SK-MEL-5 (cell line): ENCODE data around the gene ZNF28. TPM values are rescaled to one million over a fixed set of nuclear protein-coding genes. Genes with fewer than 3 reads are reported as not detected.
"Not testable (repeated sequence)": the region's sequence is repeated elsewhere in the genome, so short reads cannot be mapped to it uniquely, and the experiment has no call there.

Experiments
- DNase-seq: peaks from one replicate; pipeline ENCODE4 v3.0.0-alpha.2; 2016; ENCODE audit warnings: low read depth, low spot score
- in situ Hi-C: cut with HindIII; loops from 2 replicates; pipeline ENCODE4 v1.10.0; 2016; ENCODE audit warnings: low sequenced_read_pairs, high pct_unique_total_duplicates, low pct_unique_long_range_greater_than_20kb
- total RNA-seq: library from RNA; depleted of rRNA; stranded (reverse); fragments of >200 nt; shearing (Covaris generic); gene quantifications from 2 replicates; pipeline ENCODE4 v1.2.3, GENCODE V29; 2014; rRNA removed

The ZNF28 gene
- total RNA-seq, 1 experiment from 2014 or later, result 15.3 TPM

DNA sequence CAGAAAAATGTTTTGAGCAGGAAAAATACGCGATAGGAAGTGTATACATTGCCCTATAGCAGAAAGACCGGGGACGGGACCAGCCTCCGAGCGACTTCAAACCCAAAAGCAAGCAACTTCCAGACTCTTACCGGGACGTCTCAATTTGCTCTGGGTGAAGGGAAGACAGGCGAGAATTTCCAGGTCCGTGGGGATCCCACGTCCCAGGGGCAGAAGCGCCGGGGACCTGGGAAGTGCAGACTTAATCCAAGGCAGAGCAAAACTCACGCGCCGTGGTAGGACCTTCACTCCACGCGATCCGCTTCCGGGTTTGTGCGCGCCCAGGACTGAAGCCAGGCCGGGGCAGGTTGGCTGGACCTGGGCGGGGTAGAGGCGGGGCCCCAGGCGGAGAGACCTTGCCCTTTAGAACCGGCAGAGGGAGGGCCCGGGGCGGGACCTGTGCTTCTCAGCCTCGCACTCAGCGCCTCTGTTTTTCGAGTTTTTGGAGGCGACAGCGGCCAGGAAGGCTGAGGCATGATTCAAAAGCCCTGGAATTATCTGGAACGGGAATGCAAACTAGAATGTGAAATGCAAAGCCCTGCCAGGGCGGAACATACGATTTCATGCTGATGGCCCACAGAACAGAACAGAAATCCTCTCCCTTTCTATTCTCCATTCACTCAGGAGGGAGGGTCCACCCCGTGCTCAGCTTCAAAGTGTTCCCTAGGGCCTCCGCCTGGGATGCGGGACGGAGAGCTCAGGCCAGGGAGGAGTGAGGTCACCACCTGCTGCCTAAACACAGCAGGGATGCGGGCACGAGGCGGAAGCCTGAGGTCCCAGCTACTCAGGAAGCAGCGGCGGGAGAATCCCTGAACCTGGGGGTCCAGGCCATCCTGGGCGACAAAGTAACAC lies 34.7 kb downstream of the ZNF28 start, which contains the start of gene ZNF600:
Gene ZNF600, minus strand, starts transcription at position 328 of the 891 bp plus-strand sequence. CDS start 7,903 bp downstream, outside the sequence.
- DNase-seq, result peak; percentile 62
- in situ Hi-C loops, result not testable (repeated sequence)

DNA sequence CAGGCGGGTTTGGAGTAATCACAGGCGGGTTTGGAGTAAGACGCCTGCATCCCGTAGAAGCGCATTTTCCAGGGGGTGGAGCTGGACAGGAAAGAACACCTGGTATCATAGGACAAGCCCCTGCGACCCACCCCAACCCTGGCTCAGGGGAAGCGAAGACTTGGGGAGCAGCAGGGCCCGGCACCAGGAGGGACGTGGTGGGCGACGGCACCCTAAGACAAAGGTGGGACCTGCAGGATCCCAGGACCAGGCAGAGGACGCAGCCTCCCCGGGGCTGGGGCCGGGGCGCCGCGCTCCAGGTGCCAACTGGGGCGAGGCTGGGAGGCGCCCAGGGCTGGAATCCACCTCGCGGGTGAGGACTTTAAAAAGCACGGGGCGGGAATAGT lies 35.4 kb downstream of the ZNF28 start:
- no peak for DNase-seq
- in situ Hi-C loops, result no loop called here

DNA sequence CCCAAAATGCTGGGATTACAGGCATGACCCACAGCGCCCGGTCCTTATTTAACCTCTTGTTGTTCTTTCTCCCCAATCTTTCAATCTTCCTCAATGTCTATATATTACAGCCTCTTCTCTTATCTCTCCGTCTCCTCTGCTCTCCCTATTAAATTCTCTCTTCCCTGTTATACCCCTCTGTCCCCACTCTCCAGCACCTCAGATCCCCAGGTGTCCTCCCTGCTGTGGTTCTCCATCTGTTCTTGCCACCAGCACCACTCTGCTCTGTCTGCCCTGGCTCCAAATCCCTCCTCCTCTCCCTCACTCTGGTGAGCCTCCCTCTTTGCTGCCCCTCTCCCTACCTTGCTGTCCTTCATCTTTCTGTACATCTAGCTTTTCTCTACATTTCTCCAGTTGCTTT lies 35.9 kb downstream of the ZNF28 start:
- in situ Hi-C loops, result no loop called here
- DNase-seq, result no peak

DNA sequence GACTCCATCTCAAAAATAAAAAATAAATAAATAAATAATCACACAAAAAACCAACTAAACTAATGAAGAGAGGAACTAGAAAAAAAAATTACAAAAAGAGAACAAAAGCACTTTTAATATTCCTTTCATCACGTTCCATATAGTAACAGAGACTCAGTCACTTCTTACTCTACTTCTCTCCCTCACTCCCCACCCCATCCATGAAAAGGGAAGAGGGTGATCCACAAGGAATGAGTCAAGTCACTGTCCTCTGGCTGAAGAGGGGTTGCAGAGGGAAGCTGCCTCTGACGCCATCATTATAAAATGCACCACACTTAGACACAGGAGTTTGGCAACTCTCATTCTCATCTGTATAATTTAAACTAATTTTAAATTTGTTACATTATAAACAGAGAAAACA lies 38.6 kb downstream of the ZNF28 start:
- DNase-seq, in situ Hi-C loops: not testable (repeated sequence)

DNA sequence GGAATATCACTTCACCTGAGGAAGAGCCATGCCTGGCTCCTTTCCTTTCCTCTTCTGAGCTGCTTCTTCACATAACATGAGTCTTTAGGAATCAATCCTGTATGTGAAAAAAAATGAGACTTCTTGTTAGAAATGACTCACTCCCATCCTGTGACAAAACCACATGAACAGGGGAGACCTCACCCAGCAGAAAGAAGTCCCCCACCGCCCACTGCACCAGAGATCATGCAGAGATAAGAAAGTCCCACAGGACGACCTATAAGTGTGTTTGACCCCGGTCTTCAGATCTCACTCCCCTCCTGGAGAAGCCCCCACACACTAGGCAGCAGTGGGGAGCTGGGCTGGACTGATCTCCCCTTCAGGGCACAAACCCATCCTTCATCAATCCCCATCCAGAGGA lies 42.6 kb downstream of the ZNF28 start:
- DNase-seq, result no peak
- in situ Hi-C loops, result no loop called here

DNA sequence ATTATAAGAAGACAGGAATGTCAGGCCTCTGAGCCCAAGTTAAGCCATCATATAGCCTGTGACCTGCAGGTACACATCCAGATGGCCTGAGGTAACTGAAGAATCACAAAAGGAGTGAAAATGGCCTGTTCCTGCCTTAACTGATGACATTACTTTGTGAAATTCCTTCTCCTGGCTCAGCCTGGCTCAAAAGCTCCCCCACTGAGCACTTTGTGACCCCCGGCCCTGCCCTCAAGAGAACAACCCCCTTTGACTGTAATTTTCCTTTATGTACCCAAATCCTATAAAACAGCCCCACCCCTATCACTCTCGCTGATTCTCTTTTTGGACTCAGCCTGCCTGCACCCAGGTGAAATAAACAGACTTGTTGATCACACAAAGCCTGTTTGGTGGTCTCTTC lies 65.0 kb downstream of the ZNF28 start:
- DNase-seq, in situ Hi-C loops: not testable (repeated sequence)

DNA sequence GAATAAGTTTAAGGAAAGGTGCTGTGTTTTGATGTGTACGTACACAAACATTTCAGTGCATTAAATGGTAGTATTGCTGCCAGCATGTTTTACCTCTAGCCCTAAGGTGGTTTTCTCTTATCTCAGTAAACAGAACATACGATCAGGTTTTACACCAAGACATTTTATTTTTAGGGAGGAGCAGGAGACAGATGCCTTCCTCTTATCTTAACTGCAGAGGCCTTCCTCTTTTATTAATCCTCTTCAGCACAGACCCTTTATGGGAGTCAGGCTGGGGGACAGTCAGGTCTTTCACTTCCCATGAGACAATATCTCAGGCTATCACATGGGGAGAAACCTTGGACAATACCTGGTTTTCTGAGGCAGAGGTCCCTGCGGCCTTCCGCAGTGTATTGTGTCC lies 71.7 kb downstream of the ZNF28 start:
- in situ Hi-C loops, result no loop called here
- DNase-seq, result no peak

DNA sequence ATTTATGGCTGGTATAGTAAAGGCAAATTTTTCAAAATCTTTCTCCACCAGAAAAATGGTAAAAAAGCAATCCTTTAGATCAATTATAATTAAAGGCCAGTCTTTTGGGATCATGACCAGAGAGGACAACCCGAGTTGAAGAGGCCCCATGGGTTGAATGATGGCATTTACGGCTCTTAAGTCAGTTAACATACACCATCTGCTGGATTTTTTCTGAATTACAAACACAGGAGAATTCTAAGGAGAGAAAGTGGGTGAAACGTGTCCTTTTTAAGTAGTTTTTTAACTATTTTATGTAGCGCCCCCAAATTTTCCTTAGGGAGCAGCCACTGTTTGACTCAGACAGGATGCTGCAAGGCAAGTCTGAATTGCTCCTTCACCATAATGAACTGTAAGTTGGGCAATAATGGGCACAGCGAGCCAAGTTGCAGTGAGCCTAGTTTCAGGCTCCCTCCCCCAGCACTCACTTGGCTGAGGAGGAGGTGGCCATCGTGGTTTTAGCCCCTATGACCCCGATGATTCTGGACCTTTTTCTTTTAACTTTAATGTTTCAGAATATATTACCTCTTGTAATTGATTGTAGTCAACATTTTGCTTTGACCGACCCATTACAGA lies 73.0 kb downstream of the ZNF28 start:
- in situ Hi-C loops, result no loop called here
- peak; percentile 23 for DNase-seq

Other genes starting within 250 kb of the ZNF28 start
- 11.3 and 14.1 TPM in 2 replicates for gene ZNF83, start 183.3 kb downstream of the ZNF28 start, total RNA-seq
- gene ZNF611, start 86.6 kb downstream of the ZNF28 start, total RNA-seq, result 4.5 and 4.9 TPM in 2 replicates
- 3.0 and 4.0 TPM in 2 replicates for gene ZNF600, start 34.8 kb downstream of the ZNF28 start, total RNA-seq
- 19.1 and 22.7 TPM in 2 replicates for gene ZNF468, start 36.0 kb upstream of the ZNF28 start, total RNA-seq
- gene ZNF320, start 76.0 kb upstream of the ZNF28 start, total RNA-seq, result 4.9 and 9.9 TPM in 2 replicates
- 1.5 and 1.9 TPM in 2 replicates for gene ZNF888, start 101.8 kb upstream of the ZNF28 start, total RNA-seq
- gene ZNF816, start 141.2 kb upstream of the ZNF28 start, total RNA-seq, result 9.0 and 9.1 TPM in 2 replicates
- gene ERVV-1, start 192.3 kb upstream of the ZNF28 start, total RNA-seq, result not detected in 2 replicates
- 0.08 and 0.18 TPM in 2 replicates for gene ERVV-2, start 223.1 kb upstream of the ZNF28 start, total RNA-seq